GM18873 (cell line): ENCODE measurements around the gene COPZ2.
"Not testable (repeated sequence)": the region's sequence is repeated elsewhere in the genome, so short reads cannot be mapped to it uniquely, and the experiment has no call there.

Source experiments
- ATAC-seq: cut with Tn5 transposase; IDR thresholded peaks from one replicate; pipeline ENCODE4 v1.9.1; 2021; ENCODE audit warnings: mild to moderate bottlenecking, moderate library complexity, moderate number of reproducible peaks; ENCODE audit not compliant: unreplicated experiment, low FRiP score

Gene COPZ2

GRCh38 chr17:48036693-48037035, 933 bp downstream of the COPZ2 start:
- ATAC-seq, result no peak

- not testable (repeated sequence) for ATAC-seq
Measured at GRCh38 chr17:48034734-48035133, 2.9 kb downstream of the COPZ2 start.

- ATAC-seq, result no peak
Measured at GRCh38 chr17:48031966-48032365, 5.6 kb downstream of the COPZ2 start.

GRCh38 chr17:48030531-48030930, 7.1 kb downstream of the COPZ2 start:
- no peak for ATAC-seq

- no peak for ATAC-seq
Measured at GRCh38 chr17:48028736-48029135, 8.9 kb downstream of the COPZ2 start.

- ATAC-seq, result no peak
Measured at GRCh38 chr17:48027322-48027981, 10.1 kb downstream of the COPZ2 start.

- ATAC-seq, result no peak
Measured at GRCh38 chr17:48026502-48027321, 10.9 kb downstream of the COPZ2 start.

- no peak for ATAC-seq
Measured at GRCh38 chr17:48025904-48026501, 11.6 kb downstream of the COPZ2 start.

GRCh38 chr17:48025040-48025903, 12.3 kb downstream of the COPZ2 start:
- peak; percentile 83 for ATAC-seq

- ATAC-seq, result no peak
Measured at GRCh38 chr17:48024149-48025039, 13.2 kb downstream of the COPZ2 start.

GRCh38 chr17:48023400-48024148, 14.0 kb downstream of the COPZ2 start:
- no peak for ATAC-seq

GRCh38 chr17:48022901-48023300, 14.7 kb downstream of the COPZ2 start:
- ATAC-seq, result no peak

GRCh38 chr17:48021934-48022333, 15.7 kb downstream of the COPZ2 start:
- no peak for ATAC-seq

GRCh38 chr17:48017817-48018158, 19.8 kb downstream of the COPZ2 start:
- not testable (repeated sequence) for ATAC-seq

- no peak for ATAC-seq
Measured at GRCh38 chr17:48016112-48016511, 21.5 kb downstream of the COPZ2 start.

- ATAC-seq, result no peak
Measured at GRCh38 chr17:48014595-48015111, 22.9 kb downstream of the COPZ2 start.

- no peak for ATAC-seq
Measured at GRCh38 chr17:48013876-48014594, 23.6 kb downstream of the COPZ2 start.

GRCh38 chr17:48012654-48013053, 24.9 kb downstream of the COPZ2 start:
- no peak for ATAC-seq
